Brain microvascular endothelial cell (primary cell): Measurements from ENCODE around the gene MT1G.

Source experiments
- DNase-seq: peaks from one replicate; pipeline ENCODE4 v3.0.0-alpha.2; 2020
- H3K27ac ChIP-seq: fragments of 250-450 bp; sonication (Bioruptor Pico); 2 replicates; pipeline ENCODE4 v1.5.1; 2020; ENCODE audit warnings: mild to moderate bottlenecking, moderate library complexity
- H3K27me3 ChIP-seq: fragments of 250-450 bp; sonication (Bioruptor Pico); replicated peaks from 2 replicates; pipeline ENCODE4 v1.5.1; 2020; ENCODE audit warnings: mild to moderate bottlenecking
- H3K36me3 ChIP-seq: fragments of 250-450 bp; sonication (Bioruptor Pico); replicated peaks from 2 replicates; pipeline ENCODE4 v1.5.1; 2020; ENCODE audit warnings: mild to moderate bottlenecking
- H3K4me3 ChIP-seq: 2 replicates; pipeline ENCODE4 v1.5.1; 2011; ENCODE audit warnings: low read depth, mild to moderate bottlenecking, control low read depth, low read length, moderate library complexity
- CTCF ChIP-seq: IDR thresholded peaks from 2 replicates; pipeline ENCODE4 v1.5.1; 2011; ENCODE audit warnings: low read depth, mild to moderate bottlenecking, moderate library complexity, low read length, control low read depth, inconsistent platforms; ENCODE audit errors: missing control alignments
- in situ Hi-C: cut with HindIII; loops from 2 replicates; pipeline ENCODE4 v1.10.0; 2017; ENCODE audit warnings: low sequenced_read_pairs, low pct_ligation_motif_present

Gene MT1G

GRCh38 chr16:56710181-56710737, 42.4 kb upstream of the MT1G start:
- DNase-seq = no peak
- in situ Hi-C loops = no loop called here
- Histone ChIP-seq H3K27me3 (no peaks in the 10 kb centered on the region), H3K36me3 (no peaks in the 10 kb centered on the region), H3K4me3 (no peak overlapping the region), H3K27ac (no peak overlapping the region)
- TF ChIP-seq CTCF = no peak

- in situ Hi-C loops = no loop called here
- Histone ChIP-seq H3K27me3 (no peaks in the 10 kb centered on the region), H3K27ac (no peak overlapping the region), H3K4me3 (no peak overlapping the region), H3K36me3 (no peaks in the 10 kb centered on the region)
- DNase-seq = no peak
- no peak for TF ChIP-seq CTCF
Observed at GRCh38 chr16:56709443-56710040, 41.7 kb upstream of the MT1G start.

- DNase-seq = no peak
Observed at GRCh38 chr16:56708525-56709442, 40.9 kb upstream of the MT1G start.

GRCh38 chr16:56702836-56703235, 35.0 kb upstream of the MT1G start:
- DNase-seq = no peak
- Histone ChIP-seq H3K27ac (no peak overlapping the region), H3K27me3 (no peaks in the 10 kb centered on the region), H3K4me3 (no peak overlapping the region), H3K36me3 (no peaks in the 10 kb centered on the region)
- in situ Hi-C loops = no loop called here
- TF ChIP-seq CTCF = no peak

More at GRCh38 chr16:56708525-56709442, 40.9 kb upstream of the MT1G start:
- no peak for TF ChIP-seq CTCF
- no peak overlapping the region for H3K27ac ChIP-seq
- no peaks in the 10 kb centered on the region for H3K27me3 ChIP-seq
- no peak overlapping the region for H3K4me3 ChIP-seq
- in situ Hi-C loops = no loop called here
- no peaks in the 10 kb centered on the region for H3K36me3 ChIP-seq

- no peak overlapping the region for H3K27ac ChIP-seq
- no peaks in the 10 kb centered on the region for H3K36me3 ChIP-seq
- DNase-seq = no peak
- no peak for TF ChIP-seq CTCF
- H3K4me3 ChIP-seq = no peak overlapping the region
- no peaks in the 10 kb centered on the region for H3K27me3 ChIP-seq
- in situ Hi-C loops = no loop called here
Observed at GRCh38 chr16:56701534-56701933, 33.7 kb upstream of the MT1G start.
